Measurements from ENCODE around the gene HIF1A. TPM values are rescaled to one million over a fixed set of nuclear protein-coding genes. Genes with fewer than 3 reads are reported as not detected.
A peak's percentile ranks its signal among the peaks of the same experiment; 100 is the strongest.

Gene HIF1A
- total RNA-seq, 2 experiments from 2014 or later: 283 to 287 TPM

- intact Hi-C loops (cut with micrococcal nuclease): no loop called here
- peaks cover 12% of the 10 kb centered on the region for H3K36me3 Mint-ChIP-seq
- H3K27me3 Mint-ChIP-seq: no peaks in the 10 kb centered on the region
- DNase-seq: no peak
- H3K4me1 Mint-ChIP-seq (ENCODE audit: low read depth): peaks cover 88% of the 10 kb centered on the region
- ChIA-PET CTCF (no interaction called here), POLR2A (interaction anchor here (1.0 to 1.5 kb wide), 2 partner anchors 14 to 202 kb away, joined by 3 to 5 read pairs; no protein-coding TSS in a partner anchor)
- H3K27ac Mint-ChIP-seq: no peak overlapping the region
- H3K9me3 Mint-ChIP-seq: no peaks in the 10 kb centered on the region
- no peak overlapping the region for H3K4me3 Mint-ChIP-seq
Measured at GRCh38 chr14:61713724-61714437, 18.6 kb downstream of the HIF1A start.

GRCh38 chr14:61716956-61717355 lies 21.6 kb downstream of the HIF1A start:
- ChIA-PET POLR2A (interaction anchor here (0.9 to 1.6 kb wide), 4 partner anchors 10 to 256 kb away, joined by 3 to 4 read pairs (median 4); no protein-coding TSS in a partner anchor), CTCF (no interaction called here)
- no peaks in the 10 kb centered on the region for H3K9me3 Mint-ChIP-seq
- H3K36me3 Mint-ChIP-seq: peaks cover 26% of the 10 kb centered on the region
- intact Hi-C loops (cut with micrococcal nuclease): loop anchor here (5.0 kb wide), 1 partner anchor 240 kb away; no protein-coding TSS in a partner anchor
- no peaks in the 10 kb centered on the region for H3K27me3 Mint-ChIP-seq
- no peak overlapping the region for H3K4me3 Mint-ChIP-seq
- no peak overlapping the region for H3K27ac Mint-ChIP-seq
- H3K4me1 Mint-ChIP-seq (ENCODE audit: low read depth): peaks cover 84% of the 10 kb centered on the region
- DNase-seq: no peak

DNA sequence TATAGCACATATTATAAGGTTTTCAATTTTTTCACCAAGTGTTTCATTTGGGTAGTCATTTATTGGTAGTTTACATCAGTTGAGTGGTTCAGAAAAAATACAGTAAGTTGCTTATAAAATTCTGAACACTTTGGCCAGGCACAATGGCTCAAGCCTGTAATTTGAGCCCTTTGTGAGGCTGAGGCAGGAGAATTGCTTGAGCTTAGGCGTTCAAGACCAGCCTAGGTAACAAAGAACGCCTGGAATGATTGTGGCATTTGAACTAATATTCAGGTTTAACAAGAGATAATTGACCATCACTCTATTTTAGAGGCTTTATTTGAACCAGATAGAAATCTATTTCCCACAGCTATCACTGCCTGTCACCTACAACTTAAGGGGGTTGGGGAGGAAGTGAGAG lies 22.7 kb downstream of the HIF1A start:
- Mint-ChIP-seq H3K9me3 (no peaks in the 10 kb centered on the region), H3K4me1 (ENCODE audit: low read depth) (peaks cover 77% of the 10 kb centered on the region), H3K4me3 (no peak overlapping the region), H3K27ac (no peak overlapping the region), H3K36me3 (peaks cover 29% of the 10 kb centered on the region), H3K27me3 (no peaks in the 10 kb centered on the region)
- DNase-seq: no peak
- ChIA-PET CTCF (interaction anchor here (0.6 kb wide), 4 partner anchors 123 to 423 kb away, joined by 3 to 6 read pairs (median 4); no protein-coding TSS in a partner anchor), POLR2A (interaction anchor here (1.0 kb wide), 1 partner anchor 19 kb away, joined by 3 read pairs; no protein-coding TSS in a partner anchor)
- intact Hi-C loops (cut with micrococcal nuclease): loop anchor here (2.0 to 5.0 kb wide), 3 partner anchors 15 to 241 kb away; no protein-coding TSS in a partner anchor

DNA sequence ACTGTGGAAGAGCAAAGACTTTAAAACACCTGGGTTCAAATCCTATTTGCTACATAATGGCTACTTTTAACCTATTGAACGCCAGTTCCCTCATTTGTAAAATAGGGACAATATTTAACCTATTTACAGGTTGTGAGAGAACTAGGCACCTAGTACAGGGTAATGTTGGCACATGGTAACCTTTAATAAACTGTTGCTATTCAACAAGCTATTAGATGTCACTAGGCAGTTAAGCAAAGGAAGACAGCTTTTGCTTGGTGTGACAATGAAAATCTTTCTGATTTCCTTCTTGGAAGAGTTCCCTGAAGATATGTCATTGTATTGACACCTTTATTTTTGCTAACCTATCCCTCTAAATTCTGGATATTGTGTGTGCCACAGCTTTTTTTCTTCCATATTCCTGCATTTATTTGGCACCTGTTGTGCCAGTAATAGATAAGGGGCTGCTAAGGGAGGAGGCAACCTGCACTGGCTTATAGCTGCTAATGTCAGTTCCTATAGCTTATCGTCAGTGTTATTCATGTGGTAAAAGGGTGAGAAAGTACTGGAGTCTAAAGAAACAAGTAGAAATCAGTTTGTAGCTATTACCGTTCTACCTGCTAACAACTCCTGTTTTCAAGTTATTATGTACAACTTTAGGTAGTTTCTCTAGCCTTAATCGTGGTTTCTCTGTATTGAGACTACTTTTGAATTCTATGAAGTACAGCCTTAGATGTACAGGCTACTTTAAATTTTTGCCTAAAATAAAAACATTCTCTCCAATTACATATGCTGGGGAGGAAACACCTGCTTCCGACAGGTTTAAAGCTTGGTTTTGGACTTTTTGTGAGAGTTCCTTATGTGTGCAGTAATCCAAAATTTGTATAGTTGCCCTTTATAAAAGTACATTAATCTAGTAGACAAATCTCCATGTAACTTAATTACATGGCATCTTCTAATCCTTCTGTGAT lies 24.3 kb downstream of the HIF1A start:
- peaks cover 42% of the 10 kb centered on the region for H3K36me3 Mint-ChIP-seq
- H3K9me3 Mint-ChIP-seq: no peaks in the 10 kb centered on the region
- ChIA-PET POLR2A (interaction anchor here (0.9 to 2.2 kb wide), 7 partner anchors 8 to 42 kb away, joined by 3 to 8 read pairs (median 5); partner anchors contain the start of gene SNAPC1), CTCF (interaction anchor here (0.6 to 1.5 kb wide), 7 partner anchors 20 to 255 kb away, joined by 3 to 4 read pairs (median 3); no protein-coding TSS in a partner anchor)
- no peaks in the 10 kb centered on the region for H3K27me3 Mint-ChIP-seq
- no peak for DNase-seq
- intact Hi-C loops (cut with micrococcal nuclease): loop anchor here (2.0 to 5.0 kb wide), 3 partner anchors 13 to 242 kb away; no protein-coding TSS in a partner anchor
- peak overlapping the region; percentile 23 for H3K4me3 Mint-ChIP-seq
- peak overlapping the region; percentile 68 for H3K27ac Mint-ChIP-seq
- H3K4me1 Mint-ChIP-seq (ENCODE audit: low read depth): peaks cover 72% of the 10 kb centered on the region

DNA sequence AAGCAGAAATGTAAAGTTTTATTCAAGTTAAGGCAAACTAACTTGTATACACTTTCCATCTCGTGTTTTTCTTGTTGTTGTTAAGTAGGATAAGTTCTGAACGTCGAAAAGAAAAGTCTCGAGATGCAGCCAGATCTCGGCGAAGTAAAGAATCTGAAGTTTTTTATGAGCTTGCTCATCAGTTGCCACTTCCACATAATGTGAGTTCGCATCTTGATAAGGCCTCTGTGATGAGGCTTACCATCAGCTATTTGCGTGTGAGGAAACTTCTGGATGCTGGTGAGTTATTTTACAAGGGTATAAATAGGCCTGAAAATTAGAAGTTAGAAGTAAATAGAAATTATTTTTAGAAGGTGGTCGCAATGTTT lies 25.0 kb downstream of the HIF1A start:
- Mint-ChIP-seq H3K4me1 (ENCODE audit: low read depth) (peaks cover 72% of the 10 kb centered on the region), H3K36me3 (peaks cover 48% of the 10 kb centered on the region), H3K27me3 (no peaks in the 10 kb centered on the region), H3K27ac (peak overlapping the region; percentile 68), H3K4me3 (peak overlapping the region; percentile 10), H3K9me3 (no peaks in the 10 kb centered on the region)
- no peak for DNase-seq
- CTCF ChIA-PET: interaction anchor here (0.6 to 1.5 kb wide), 6 partner anchors 20 to 256 kb away, joined by 3 to 4 read pairs (median 3); no protein-coding TSS in a partner anchor
- intact Hi-C loops (cut with micrococcal nuclease): no loop called here
- POLR2A ChIA-PET: interaction anchor here (0.9 to 2.2 kb wide), 7 partner anchors 9 to 42 kb away, joined by 3 to 8 read pairs (median 5); partner anchors contain the start of genes HIF1A and SNAPC1

DNA sequence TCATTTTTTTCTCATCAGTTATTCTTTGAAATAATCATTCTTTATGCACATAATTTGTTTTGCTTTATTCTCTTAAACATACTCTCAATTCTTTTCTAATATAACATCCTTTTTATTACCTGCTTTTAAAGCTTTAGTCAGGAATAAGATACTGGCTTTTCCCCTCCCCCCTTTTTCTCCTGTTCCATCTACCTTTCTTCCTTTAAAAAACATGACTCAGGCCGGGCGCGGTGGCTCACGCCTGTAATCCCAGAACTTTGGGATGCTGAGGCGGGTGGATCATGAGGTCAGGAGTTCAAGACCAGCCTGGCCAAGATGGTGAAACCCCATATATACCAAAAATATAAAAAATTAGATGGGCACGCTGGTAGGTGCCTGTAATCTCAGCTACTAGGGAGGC lies 25.4 kb downstream of the HIF1A start:
- no peaks in the 10 kb centered on the region for H3K27me3 Mint-ChIP-seq
- H3K9me3 Mint-ChIP-seq: no peaks in the 10 kb centered on the region
- no peak overlapping the region for H3K4me3 Mint-ChIP-seq
- DNase-seq: no peak
- ChIA-PET POLR2A (interaction anchor here (1.2 to 2.2 kb wide), 5 partner anchors 9 to 41 kb away, joined by 3 to 6 read pairs (median 5); partner anchors contain the start of genes HIF1A and SNAPC1), CTCF (no interaction called here)
- peaks cover 70% of the 10 kb centered on the region for H3K4me1 Mint-ChIP-seq (ENCODE audit: low read depth)
- intact Hi-C loops (cut with micrococcal nuclease): no loop called here
- H3K36me3 Mint-ChIP-seq: peaks cover 52% of the 10 kb centered on the region
- H3K27ac Mint-ChIP-seq: no peak overlapping the region

- H3K27ac Mint-ChIP-seq: peak overlapping the region; percentile 16
- H3K9me3 Mint-ChIP-seq: no peaks in the 10 kb centered on the region
- no peak for DNase-seq
- intact Hi-C loops (cut with micrococcal nuclease): no loop called here
- CTCF ChIA-PET: no interaction called here
- no peaks in the 10 kb centered on the region for H3K27me3 Mint-ChIP-seq
- POLR2A ChIA-PET: interaction anchor here (0.7 kb wide), 1 partner anchor 204 kb away, joined by 3 read pairs; no protein-coding TSS in a partner anchor
- peaks cover 69% of the 10 kb centered on the region for H3K4me1 Mint-ChIP-seq (ENCODE audit: low read depth)
- H3K4me3 Mint-ChIP-seq: no peak overlapping the region
- H3K36me3 Mint-ChIP-seq: peaks cover 79% of the 10 kb centered on the region
Measured at GRCh38 chr14:61724133-61724532, 28.8 kb downstream of the HIF1A start.

- intact Hi-C loops (cut with micrococcal nuclease): loop anchor here (2.0 kb wide), 1 partner anchor 56 kb away; no protein-coding TSS in a partner anchor
- peak overlapping the region; percentile 78 for H3K27ac Mint-ChIP-seq
- H3K27me3 Mint-ChIP-seq: no peaks in the 10 kb centered on the region
- H3K4me1 Mint-ChIP-seq (ENCODE audit: low read depth): peaks cover 64% of the 10 kb centered on the region
- H3K36me3 Mint-ChIP-seq: peaks cover 82% of the 10 kb centered on the region
- ChIA-PET POLR2A (interaction anchor here (1.0 kb wide), 1 partner anchor 10 kb away, joined by 4 read pairs; no protein-coding TSS in a partner anchor), CTCF (interaction anchor here (1.3 kb wide), 1 partner anchor 29 kb away, joined by 3 read pairs; no protein-coding TSS in a partner anchor)
- no peaks in the 10 kb centered on the region for H3K9me3 Mint-ChIP-seq
- peak overlapping the region; percentile 3 for H3K4me3 Mint-ChIP-seq
- DNase-seq: no peak
Measured at GRCh38 chr14:61726778-61727658, 31.7 kb downstream of the HIF1A start.

DNA sequence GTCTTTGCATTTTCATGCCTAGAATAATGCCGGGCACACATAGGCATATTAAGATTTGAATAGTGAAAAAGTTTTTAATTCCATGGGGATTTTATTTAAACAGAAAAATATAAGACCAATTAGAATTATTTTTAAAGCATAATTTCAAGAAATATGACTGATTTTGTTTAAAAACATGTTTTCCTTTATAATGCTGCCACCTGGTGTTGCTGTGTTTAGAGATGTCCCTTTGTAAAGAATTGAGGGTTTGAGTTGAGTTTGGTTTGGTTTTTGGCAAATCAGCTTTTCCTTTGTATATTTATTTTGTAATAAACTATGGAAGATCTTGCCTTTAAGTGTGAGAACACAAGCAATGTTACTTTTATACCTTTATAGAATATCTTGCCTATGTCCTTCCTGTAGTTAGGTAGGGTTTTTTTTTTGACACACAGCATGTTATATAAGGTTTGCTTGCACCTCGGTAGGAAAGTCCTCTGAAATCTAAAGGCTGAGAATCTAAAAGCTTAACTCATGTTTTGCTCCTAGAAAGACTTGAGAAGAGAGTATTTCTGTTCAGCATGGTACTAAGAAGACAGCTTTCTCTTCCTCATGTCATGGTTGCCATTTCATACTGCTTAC lies 35.6 kb downstream of the HIF1A start:
- Mint-ChIP-seq H3K4me1 (ENCODE audit: low read depth) (peaks cover 51% of the 10 kb centered on the region), H3K27me3 (no peaks in the 10 kb centered on the region), H3K36me3 (peaks cover 85% of the 10 kb centered on the region), H3K27ac (peak overlapping the region; percentile 28), H3K9me3 (no peaks in the 10 kb centered on the region), H3K4me3 (no peak overlapping the region)
- no peak for DNase-seq
- intact Hi-C loops (cut with micrococcal nuclease): loop anchor here (2.0 kb wide), 1 partner anchor 270 kb away; no protein-coding TSS in a partner anchor
- CTCF ChIA-PET: interaction anchor here (0.7 to 3.2 kb wide), 7 partner anchors 12 to 269 kb away, joined by 3 to 16 read pairs (median 4); partner anchors contain the start of gene HIF1A
- POLR2A ChIA-PET: no interaction called here

- CTCF ChIA-PET: interaction anchor here (1.3 to 1.7 kb wide), 3 partner anchors 9 to 104 kb away, joined by 3 to 5 read pairs (median 4); no protein-coding TSS in a partner anchor
- DNase-seq: no peak
- Mint-ChIP-seq H3K27ac (no peak overlapping the region), H3K4me1 (ENCODE audit: low read depth) (peaks cover 34% of the 10 kb centered on the region), H3K9me3 (no peaks in the 10 kb centered on the region), H3K36me3 (peaks cover 80% of the 10 kb centered on the region), H3K4me3 (no peak overlapping the region), H3K27me3 (no peaks in the 10 kb centered on the region)
- intact Hi-C loops (cut with micrococcal nuclease): loop anchor here (2.0 kb wide), 1 partner anchor 15 kb away; no protein-coding TSS in a partner anchor
- POLR2A ChIA-PET: interaction anchor here (1.4 kb wide), 1 partner anchor 8 kb away, joined by 3 read pairs; no protein-coding TSS in a partner anchor
Measured at GRCh38 chr14:61733972-61734371, 38.7 kb downstream of the HIF1A start.
